HK-2 (cell line): ENCODE data around the gene OOSP1.
"Not testable (repeated sequence)": the region's sequence is repeated elsewhere in the genome, so short reads cannot be mapped to it uniquely, and the experiment has no call there.

Source experiments
- DNase-seq: peaks from one replicate; pipeline ENCODE4 v3.0.0-alpha.2; 2018; ENCODE audit not compliant: unreplicated experiment

OOSP1 gene

DNA sequence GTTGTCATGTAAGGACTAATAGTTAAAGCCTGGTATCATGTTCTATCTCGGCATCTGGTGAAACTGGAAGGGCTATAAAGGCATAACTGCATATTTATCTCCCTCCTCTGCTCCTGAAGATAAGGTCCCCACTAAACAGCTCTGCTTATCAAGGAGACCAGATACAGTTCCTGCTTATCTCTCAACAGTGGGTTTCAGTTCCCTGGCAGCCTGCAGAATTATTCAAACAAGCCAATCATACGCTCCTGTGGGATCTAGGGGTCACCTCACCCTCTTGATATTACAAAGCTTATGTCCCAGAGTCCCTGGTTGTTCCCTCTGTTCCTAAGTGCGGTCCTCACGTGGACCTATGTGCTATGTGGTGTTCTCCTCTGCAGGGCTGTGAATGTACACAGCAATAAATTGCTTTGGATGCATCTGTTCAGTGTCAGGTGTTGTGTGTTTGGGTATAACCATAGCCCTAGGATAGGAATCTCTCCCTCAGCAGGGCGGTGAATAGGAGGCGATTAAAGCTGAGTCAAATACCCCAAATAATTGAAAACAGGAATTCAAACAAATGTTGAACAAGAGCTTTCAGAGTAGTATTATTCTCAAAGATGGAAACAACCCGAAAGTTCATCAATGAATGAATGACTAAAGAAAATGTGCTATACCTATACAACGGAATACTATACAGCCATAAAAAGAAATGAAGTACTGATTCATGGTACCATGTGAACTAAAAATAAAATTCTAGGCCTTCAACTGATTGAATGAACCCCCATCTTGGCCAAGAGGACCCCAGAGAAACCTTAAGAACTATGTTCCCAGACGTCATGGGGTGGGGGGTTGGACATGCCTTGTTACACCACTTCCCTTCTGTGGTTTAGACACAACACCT lies 22.5 kb downstream of the OOSP1 start:
- no peak for DNase-seq

DNA sequence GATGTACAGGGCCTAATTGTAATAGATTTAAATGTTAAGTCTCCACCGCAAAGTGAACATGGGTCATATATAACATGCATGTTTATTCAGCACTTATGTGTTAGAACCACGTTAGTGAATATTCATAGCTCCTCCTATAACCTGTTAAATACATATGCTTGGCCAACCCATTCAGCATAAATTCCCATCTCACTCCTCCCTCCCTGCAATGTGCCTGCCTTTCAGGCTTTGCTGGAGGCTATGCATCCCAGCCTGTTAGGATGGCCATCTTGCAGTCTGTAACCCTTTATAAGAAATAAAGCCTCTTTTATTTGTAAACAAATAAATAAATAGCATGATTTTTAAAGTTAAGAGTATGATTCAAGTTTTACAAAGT lies 23.9 kb downstream of the OOSP1 start:
- no peak for DNase-seq

DNA sequence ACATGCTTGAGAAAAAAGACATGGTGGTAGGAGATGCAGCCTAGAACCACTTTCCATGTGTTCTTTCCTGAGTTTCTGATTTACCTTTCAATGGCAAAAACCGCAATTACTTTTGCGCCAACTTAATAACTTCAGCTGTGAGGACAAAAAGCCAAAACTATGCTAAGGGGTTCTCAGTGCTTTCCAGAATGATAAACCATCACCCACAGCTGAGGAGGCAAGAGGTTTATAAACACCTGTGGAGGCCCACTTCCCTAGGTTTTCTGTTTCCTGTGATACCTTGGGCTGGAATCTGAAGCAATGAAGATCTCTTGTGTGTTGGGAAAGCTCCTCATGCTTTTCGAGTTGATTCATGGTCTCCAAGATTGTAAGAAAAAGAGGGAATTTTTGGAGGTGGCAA lies 25.5 kb downstream of the OOSP1 start, which contains the start of gene OOSP4A:
TSS of gene OOSP4A (plus strand) at position 301 of the 400 bp plus-strand sequence. CDS start at position 301, 0 bp downstream.
- no peak for DNase-seq

DNA sequence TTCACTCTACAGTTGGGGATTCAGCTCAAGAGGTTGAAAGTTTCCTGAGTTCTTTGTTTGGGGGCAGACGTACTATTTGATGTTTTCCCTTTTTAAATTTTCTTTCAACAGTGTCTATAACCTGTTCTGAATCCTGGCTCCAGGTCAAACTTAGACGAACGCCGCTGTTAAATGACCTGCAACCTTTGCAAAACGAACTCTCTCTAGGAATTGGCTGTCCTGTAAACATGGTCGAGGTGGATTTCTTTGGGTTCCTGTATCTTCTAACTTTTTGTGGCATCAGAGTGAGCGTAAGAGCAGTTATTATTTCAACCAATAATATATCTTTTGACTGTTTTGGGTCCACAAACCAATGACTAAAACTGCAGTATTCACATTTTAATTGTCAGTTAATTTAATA lies 27.2 kb downstream of the OOSP1 start:
- DNase-seq, result no peak

DNA sequence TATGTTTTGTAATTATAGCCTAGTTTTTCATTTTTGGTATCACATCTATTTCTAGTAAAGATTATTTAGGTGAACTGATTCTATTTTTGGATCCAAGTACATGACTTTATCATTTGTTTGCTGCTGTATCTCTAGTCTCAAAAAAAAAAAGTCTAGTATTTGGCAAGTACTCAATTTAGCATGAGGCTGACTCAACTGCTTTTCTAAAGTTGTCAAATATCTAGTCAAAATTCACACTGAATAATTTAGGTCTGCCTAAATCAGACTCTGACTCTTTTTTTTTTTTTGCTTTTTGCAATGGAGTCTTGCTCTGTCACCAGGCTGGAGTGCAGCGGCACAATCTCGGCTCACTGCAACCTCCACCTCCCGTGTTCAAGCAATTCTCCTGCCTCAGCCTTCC lies 28.0 kb downstream of the OOSP1 start:
- no peak for DNase-seq

DNA sequence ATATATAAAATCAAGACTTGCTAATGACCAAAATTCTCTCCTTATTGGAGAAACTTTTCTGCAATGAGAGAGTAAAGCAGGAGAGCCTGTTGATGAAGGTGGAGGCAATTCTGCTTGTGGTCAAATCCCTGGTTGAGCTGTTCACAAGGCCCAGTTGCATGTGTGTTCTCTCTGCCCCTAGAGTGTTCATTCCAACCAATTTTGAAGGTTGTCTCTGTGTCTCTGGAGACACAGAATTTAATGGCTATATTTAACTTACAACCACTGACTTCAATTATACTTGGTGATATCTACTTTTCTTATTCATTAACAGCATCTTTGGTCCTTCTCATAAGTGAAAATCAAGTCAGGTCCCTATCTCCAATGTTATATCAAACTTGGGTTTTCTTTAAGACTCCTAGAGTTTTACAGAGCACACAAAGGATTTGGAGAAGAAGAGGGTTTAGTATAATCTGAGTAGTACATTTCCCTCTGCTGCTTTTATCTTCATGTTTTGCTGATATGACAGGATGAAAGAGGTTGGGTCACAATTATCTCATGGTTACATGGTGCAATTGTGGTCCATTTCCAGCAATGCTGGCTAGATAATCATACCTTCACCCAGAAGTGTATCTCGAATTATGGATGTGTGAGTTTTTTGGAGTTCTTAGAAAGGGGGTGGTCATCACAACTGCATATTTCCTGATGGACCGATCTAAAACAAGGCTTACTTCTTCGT lies 29.6 kb downstream of the OOSP1 start:
- no peak for DNase-seq

DNA sequence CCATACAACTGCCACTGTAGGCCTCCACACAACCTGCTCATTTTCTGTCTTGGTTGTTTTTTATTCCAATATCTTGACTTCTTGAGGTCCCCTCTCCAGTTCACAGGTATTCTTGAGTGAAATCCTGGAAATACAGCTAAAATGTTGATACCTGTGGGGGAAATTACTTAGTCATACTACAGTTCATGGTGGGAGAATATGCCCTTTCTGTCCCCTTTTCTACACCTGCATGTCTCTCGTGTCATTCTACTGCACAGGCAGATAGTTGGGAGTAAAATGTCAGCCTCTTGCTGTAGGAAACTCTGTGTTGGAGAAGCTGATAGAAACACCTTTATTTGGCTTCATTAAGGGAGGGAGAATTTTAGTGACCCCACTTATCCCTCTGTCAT lies 30.2 kb downstream of the OOSP1 start:
- no peak for DNase-seq

DNA sequence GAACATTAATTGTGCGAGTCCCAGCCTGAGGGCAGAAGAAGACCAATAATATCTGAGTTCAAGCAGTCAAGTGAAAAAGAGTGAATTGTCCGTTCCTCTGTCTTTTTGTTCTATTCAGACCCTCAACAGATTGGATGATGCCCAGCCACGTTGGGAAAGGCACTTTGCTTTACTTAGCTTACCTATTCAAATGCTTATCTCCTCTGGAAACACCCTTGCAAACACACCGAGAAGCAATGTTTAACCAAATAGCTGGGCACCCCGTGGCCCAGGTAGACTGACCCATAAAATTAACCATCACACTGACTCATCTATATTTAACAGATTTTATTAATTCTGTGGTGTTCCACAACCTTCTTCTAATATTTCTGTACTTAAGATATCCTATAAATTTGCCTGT lies 34.9 kb downstream of the OOSP1 start:
- DNase-seq, result no peak

DNA sequence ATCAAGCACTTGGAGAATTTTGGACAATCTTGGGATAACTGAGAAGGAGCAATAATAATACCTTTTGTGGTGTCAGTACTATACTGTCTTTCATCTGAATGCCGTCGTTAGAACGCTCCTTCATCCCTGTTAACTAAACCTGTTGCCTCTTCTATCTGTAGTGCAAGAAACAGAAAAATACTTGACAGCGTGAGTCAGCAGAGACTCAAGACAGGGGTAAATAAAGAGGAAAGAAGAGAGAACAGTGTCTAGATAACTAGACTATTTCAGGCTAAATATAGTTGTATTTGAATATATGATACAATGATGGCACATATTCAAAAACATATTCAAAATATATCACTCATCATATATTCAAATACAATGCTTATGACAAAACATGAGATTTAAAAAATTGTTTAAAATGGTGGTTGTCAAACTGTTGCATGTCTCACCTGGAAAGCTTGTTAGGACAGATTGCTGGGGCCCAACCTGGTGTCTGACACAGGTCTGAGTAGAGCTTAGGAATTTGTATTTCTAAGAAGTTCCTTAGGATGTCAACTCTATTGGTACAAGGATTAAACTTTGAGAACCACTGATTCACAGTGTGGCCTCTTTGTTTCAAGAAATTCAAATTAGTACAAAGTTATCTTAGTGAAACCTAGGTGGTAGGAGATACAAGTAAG lies 43.0 kb downstream of the OOSP1 start:
- DNase-seq, result no peak

DNA sequence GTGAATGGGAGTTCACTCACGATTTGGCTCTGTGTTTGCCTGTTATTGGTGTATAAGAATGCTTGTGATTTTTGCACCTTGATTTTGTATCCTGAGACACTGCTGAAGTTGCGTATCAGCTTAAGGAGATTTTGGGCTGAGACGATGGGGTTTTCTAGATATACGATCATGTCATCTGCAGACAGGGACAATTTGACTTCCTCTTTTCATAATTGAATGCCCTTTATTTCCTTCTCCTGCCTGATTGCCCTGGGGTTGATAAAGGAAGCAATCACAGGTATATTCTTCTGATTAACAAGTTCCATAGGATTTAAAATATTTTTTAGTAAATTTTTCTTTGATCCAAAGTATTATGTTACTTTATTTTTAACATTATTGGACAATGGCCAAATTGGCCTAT lies 43.8 kb downstream of the OOSP1 start:
- DNase-seq, result not testable (repeated sequence)

DNA sequence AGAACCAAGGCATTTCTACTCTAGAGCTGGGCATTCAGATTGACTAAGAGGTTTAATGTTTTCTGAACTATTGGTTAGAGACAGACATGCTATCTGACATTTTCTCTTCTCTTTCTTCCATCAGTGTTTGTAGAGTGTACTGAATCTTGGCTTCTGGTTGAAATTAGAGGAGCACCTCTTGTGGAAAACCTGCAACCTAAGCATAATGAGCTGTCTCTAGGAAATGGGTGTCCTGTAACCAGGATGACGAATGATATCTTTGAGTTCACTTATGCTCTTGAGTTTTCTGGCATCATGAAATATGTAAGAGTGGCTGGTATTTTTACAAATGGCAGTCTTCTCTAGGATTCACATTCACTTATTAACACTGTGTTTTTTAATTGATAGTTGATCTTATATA lies 45.0 kb downstream of the OOSP1 start:
- no peak for DNase-seq

DNA sequence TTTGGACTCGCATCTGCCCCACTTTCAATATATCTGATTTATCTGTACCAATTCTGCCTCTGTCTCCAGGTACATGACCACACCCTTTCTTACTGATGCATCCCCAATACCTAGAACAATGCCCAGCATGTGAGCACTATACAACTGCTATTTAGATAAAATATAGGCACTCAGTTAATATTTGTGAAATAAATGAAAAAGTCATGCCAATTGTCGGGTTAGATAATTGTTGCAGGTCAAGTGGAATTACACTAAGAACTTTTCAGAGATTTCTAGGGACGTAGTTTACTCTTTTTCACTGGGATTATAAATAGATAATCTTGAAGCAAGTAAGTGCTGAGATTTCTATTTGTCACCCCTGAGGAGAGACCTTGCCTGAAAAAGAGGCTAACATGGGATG lies 46.1 kb downstream of the OOSP1 start:
- no peak for DNase-seq

DNA sequence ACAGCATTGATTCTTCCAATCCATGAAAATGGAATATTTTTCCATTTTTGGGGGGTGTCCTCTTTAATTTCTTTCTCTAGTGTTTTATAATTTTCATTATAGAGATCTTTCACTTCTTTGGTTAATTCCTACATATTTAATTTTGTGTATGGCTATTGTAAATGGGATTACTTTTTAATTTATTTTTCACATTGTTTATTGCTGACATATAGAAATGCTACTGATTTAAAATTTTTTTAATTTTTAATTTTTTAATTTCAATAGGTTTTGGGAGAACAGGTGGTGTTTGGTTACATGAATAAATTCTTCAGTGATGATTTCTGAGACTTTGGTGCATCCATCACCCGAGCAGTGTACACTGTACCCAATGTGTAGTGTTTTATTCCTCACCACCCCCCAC lies 52.2 kb downstream of the OOSP1 start:
- DNase-seq, result no peak

DNA sequence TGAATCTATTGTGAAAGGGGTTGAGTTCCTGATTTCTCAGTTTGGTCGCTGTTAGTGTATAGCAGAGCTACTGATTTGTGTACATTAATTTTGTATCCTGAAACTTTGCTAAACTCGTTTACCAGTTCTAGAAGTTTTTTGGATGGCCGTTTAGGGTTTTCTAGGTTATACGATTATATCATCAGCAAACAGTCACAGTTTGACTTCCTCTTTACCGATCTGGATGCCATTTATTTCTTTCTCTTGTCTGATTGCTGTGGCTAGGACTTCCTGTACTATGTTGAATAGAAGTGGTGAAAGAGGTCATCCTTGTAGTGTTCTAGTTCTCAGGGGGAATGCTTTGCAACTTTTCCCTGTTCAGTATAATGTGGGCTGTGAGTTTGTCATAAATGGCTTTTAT lies 54.2 kb downstream of the OOSP1 start:
- no peak for DNase-seq

DNA sequence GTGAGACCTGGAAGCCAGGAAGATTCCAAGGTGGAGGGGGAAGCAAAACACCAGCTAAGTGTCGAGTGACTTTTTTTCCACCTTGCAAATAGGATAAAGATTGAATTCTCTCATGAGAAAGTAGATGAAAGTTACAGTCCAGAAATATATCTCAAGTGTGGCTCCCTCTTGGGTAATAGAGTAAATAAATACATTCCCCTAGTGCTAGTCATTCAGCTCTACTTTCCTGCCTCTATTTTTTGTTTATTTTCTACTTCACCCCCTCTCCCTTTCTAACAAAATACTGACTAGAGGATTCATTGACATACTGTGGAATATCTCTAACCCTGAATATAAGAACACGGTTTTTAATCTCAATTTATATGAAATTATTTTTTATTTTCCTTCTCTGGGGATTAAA lies 59.6 kb downstream of the OOSP1 start:
- DNase-seq, result no peak

DNA sequence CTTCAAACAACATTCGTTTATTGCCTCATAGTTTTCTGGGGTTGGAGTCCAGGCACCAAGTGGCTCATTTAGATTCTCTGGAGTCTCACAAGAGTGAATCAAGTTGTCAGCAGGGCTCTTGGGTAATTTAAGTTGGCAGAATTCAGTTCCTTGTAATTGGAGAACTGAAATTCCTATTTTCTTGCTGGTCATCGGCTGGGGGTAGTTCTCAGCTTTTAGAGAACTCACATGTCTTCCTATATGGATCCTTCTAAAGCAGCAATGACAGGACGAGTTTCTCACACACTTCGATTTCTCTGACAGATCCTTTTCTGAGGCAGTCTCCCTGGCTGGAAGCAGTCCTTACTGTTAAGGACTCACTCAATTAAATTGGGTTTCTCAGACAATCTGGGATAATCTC lies 61.5 kb downstream of the OOSP1 start:
- no peak for DNase-seq

DNA sequence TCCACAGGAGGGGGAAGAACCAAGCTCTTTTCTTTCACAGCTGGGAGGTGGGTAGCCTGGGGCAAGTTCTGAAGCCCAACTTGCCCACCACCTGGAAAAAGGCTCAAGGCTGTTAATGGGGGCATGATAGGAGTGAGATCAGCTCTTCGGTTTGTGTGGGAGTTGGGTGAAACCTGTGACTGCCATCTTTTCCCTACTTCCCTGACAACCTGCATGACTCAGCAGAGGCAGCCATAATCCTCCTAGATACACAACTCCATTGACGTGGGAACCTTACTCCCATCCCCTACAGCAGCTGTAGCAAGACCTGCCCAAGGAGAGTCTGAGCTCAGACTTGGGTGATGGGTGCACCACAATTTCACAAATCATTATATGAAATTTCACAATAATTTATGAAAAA lies 65.5 kb downstream of the OOSP1 start:
- no peak for DNase-seq

DNA sequence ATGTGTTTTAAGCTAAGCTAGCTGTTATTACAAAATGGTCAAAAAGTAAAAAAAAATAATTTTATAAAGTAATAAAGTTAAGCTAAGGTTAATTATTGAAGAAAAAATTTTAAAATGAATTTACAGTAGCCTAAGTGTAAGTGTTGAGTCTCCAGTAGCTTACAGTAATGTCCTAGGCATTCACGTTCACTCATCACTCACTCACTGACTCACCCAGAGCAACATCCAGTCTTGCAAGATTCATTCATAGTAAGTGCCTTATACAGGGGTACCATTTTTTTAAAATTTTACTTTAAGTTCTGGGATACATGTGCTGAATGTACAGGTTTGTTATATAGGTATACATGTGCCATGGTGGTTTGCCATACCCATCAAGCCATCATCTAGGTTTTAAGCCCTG lies 67.1 kb downstream of the OOSP1 start:
- no peak for DNase-seq
